H1 (cell line): ENCODE data around the gene MBP. TPM values are rescaled to one million over a fixed set of nuclear protein-coding genes. Genes with fewer than 3 reads are reported as not detected.

Experiments used
- CTCF ChIA-PET: fragments of 300-600 bp; sonication (Branson Sonifier 250); formaldehyde crosslinking; loops from one replicate; lab custom pipeline; 2021; ENCODE audit not compliant: partially characterized antibody; lab: Charles Lee
- POLR2A ChIA-PET: fragments of 300-600 bp; sonication (Branson Sonifier 250); formaldehyde crosslinking; loops from one replicate; lab custom pipeline; 2021; ENCODE audit warnings: inconsistent platforms; ENCODE audit not compliant: partially characterized antibody; lab: Charles Lee
- DNase-seq, 2 experiments: peaks; one replicate each; pipeline versions ENCODE4 v3.0.0 to v3.0.0-alpha.2; 2010 to 2022; ENCODE audit warnings: low spot score in 2 of 2, low read depth in 1 of 2, mixed read lengths in 1 of 2
- FAIRE-seq: peaks from 2 replicates; lab custom pipeline; 2011; peaks lifted over from hg19 to GRCh38; lab: Jason Lieb, UNC
- H2AFZ ChIP-seq: 2 replicates; pipeline ENCODE4 v1.8.1; 2012; ENCODE audit warnings: low read length, inconsistent platforms
- H2AK5ac ChIP-seq: 2 replicates; pipeline ENCODE4 v1.6.1; 2013; ENCODE audit warnings: low read depth, low read length
- H2BK120ac ChIP-seq: replicated peaks from 2 replicates; pipeline ENCODE3; 2013; ENCODE audit warnings: low read depth, low read length, inconsistent platforms
- H2BK12ac ChIP-seq: 2 replicates; pipeline ENCODE4 v1.6.1; 2013; ENCODE audit warnings: low read depth, low read length
- H2BK15ac ChIP-seq: 2 replicates; pipeline ENCODE4 v1.6.1; 2013; ENCODE audit warnings: low read length
- H2BK20ac ChIP-seq: 2 replicates; pipeline ENCODE4 v1.6.1; 2013; ENCODE audit warnings: low read length
- H2BK5ac ChIP-seq: 2 replicates; pipeline ENCODE4 v1.6.1; 2013; ENCODE audit warnings: low read depth, low read length
- H3K14ac ChIP-seq: 2 replicates; pipeline ENCODE4 v1.6.1; 2013; ENCODE audit warnings: inconsistent platforms; ENCODE audit not compliant: insufficient read length
- H3K18ac ChIP-seq: 2 replicates; pipeline ENCODE4 v1.6.1; 2013; ENCODE audit warnings: low read length; ENCODE audit errors: extremely low read depth
- H3K23ac ChIP-seq: 2 replicates; pipeline ENCODE4 v1.6.1; 2013; ENCODE audit warnings: inconsistent platforms; ENCODE audit not compliant: insufficient read length
- H3K23me2 ChIP-seq: 2 replicates; pipeline ENCODE4 v1.6.1; 2013; ENCODE audit warnings: low read depth, low read length
- H3K27ac ChIP-seq: 2 replicates; pipeline ENCODE4 v1.6.1; 2011; ENCODE audit warnings: low read depth, low read length, inconsistent platforms
- H3K27me3 ChIP-seq, 4 experiments: replicated peaks in 1 of 4; 1 replicate in 1 of 4; 2 replicates in 3 of 4; pipeline versions ENCODE4 v1.6.1 to v1.8.1; 2011 to 2013; ENCODE audit warnings: low read length in 3 of 4, mild to moderate bottlenecking in 3 of 4, inconsistent platforms in 2 of 4, mixed read lengths in 2 of 4, moderate library complexity in 1 of 4; ENCODE audit not compliant: control insufficient read depth in 3 of 4, insufficient read depth in 3 of 4; ENCODE audit errors: extremely low read depth in 1 of 4
- H3K36me3 ChIP-seq, 4 experiments: 2 replicates each; pipeline versions ENCODE4 v1.6.1 to v1.8.1; 2011 to 2013; ENCODE audit warnings: mild to moderate bottlenecking in 4 of 4, low read length in 3 of 4, moderate library complexity in 2 of 4, control low read depth in 1 of 4, inconsistent platforms in 1 of 4; ENCODE audit not compliant: insufficient read depth in 4 of 4, control insufficient read depth in 2 of 4
- H3K4ac ChIP-seq: replicated peaks from 2 replicates; pipeline ENCODE3; 2013; ENCODE audit warnings: low read length, low read depth, mixed read lengths, inconsistent platforms; ENCODE audit not compliant: insufficient read length
- H3K4me1 ChIP-seq, 4 experiments: replicated peaks in 1 of 4; 1 replicate in 1 of 4; 2 replicates in 3 of 4; pipeline versions ENCODE4 v1.6.1 to v1.8.1; 2011 to 2013; ENCODE audit warnings: low read length in 3 of 4, inconsistent platforms in 2 of 4, mixed read lengths in 1 of 4; ENCODE audit not compliant: insufficient read depth in 4 of 4, control insufficient read depth in 3 of 4
- H3K4me2 ChIP-seq, 2 experiments: 2 replicates each; pipeline versions ENCODE4 v1.6.1 to v1.8.1; 2011 to 2013; ENCODE audit warnings: low read depth in 2 of 2, low read length in 2 of 2, control low read depth in 1 of 2, inconsistent platforms in 1 of 2, mild to moderate bottlenecking in 1 of 2; ENCODE audit not compliant: insufficient read depth in 1 of 2
- H3K4me3 ChIP-seq, 4 experiments: fragments of 200-600, 300-600 bp in 1 of 4; sonication (generic), shearing (Covaris generic), sonication (Bioruptor Twin) in 1 of 4; 2 replicates each; pipeline versions ENCODE4 v1.5.1 to v1.8.1; 2011 to 2016; ENCODE audit warnings: low read length in 4 of 4, low read depth in 3 of 4, control low read depth in 2 of 4, inconsistent platforms in 2 of 4, mild to moderate bottlenecking in 2 of 4, mixed read lengths in 1 of 4, moderate library complexity in 1 of 4; ENCODE audit not compliant: insufficient read depth in 2 of 4; ENCODE audit errors: extremely low read depth in 1 of 4
- H3K56ac ChIP-seq: replicated peaks from 2 replicates; pipeline ENCODE3; 2013; ENCODE audit warnings: low read depth, mild to moderate bottlenecking, mixed read lengths, low read length, inconsistent platforms; ENCODE audit not compliant: insufficient read length
- H3K79me1 ChIP-seq: 2 replicates; pipeline ENCODE4 v1.6.1; 2013; ENCODE audit warnings: low read depth, low read length, control low read depth
- H3K79me2 ChIP-seq, 2 experiments: 2 replicates each; pipeline versions ENCODE4 v1.6.1 to v1.8.1; 2012 to 2013; ENCODE audit warnings: low read length in 2 of 2, mild to moderate bottlenecking in 2 of 2, inconsistent platforms in 1 of 2; ENCODE audit not compliant: insufficient read depth in 2 of 2, control insufficient read depth in 1 of 2
- H3K9ac ChIP-seq, 4 experiments: replicated peaks in 1 of 4; 1 replicate in 1 of 4; 2 replicates in 3 of 4; pipeline versions ENCODE4 v1.6.1 to v1.8.1; 2011 to 2013; ENCODE audit warnings: low read depth in 3 of 4, low read length in 3 of 4, control low read depth in 2 of 4, mild to moderate bottlenecking in 2 of 4, moderate library complexity in 2 of 4, inconsistent platforms in 1 of 4; ENCODE audit errors: extremely low read depth in 1 of 4
- H3K9me3 ChIP-seq, 2 experiments: 2 replicates each; pipeline versions ENCODE4 v1.6.1 to v1.8.1; 2012 to 2013; ENCODE audit warnings: mild to moderate bottlenecking in 2 of 2, moderate library complexity in 2 of 2, control low read depth in 1 of 2, inconsistent platforms in 1 of 2, low read depth in 1 of 2, low read length in 1 of 2, mixed read lengths in 1 of 2; ENCODE audit not compliant: insufficient read depth in 2 of 2
- H4K20me1 ChIP-seq, 2 experiments: replicated peaks in 1 of 2; 2 replicates each; pipeline versions ENCODE3 to v1.8.1; 2011 to 2013; ENCODE audit warnings: inconsistent platforms in 2 of 2, low read length in 2 of 2, mild to moderate bottlenecking in 1 of 2; ENCODE audit not compliant: insufficient read depth in 2 of 2, control insufficient read depth in 1 of 2
- H4K5ac ChIP-seq: 2 replicates; pipeline ENCODE4 v1.6.1; 2013; ENCODE audit warnings: low read length, low read depth, mixed read lengths, inconsistent platforms; ENCODE audit not compliant: insufficient read length
- H4K8ac ChIP-seq: 2 replicates; pipeline ENCODE4 v1.8.0; 2013; ENCODE audit warnings: mild to moderate bottlenecking, moderate library complexity, low read length, inconsistent platforms; ENCODE audit not compliant: insufficient read depth; ENCODE audit errors: extremely low read depth
- H4K91ac ChIP-seq: replicated peaks from 2 replicates; pipeline ENCODE3; 2013; ENCODE audit warnings: low read length, mixed read lengths, inconsistent platforms; ENCODE audit not compliant: insufficient read length
- BACH1 ChIP-seq: IDR thresholded peaks from 2 replicates; pipeline ENCODE4 v1.6.1; 2012; ENCODE audit warnings: low read length, improper control_type of control experiment
- BRCA1 ChIP-seq: IDR thresholded peaks from 2 replicates; pipeline ENCODE4 v1.6.1; 2012; ENCODE audit warnings: low read depth, low read length, improper control_type of control experiment
- WGBS, 2 experiments: shearing (Covaris generic) in 1 of 2; methylation state at CpG; one replicate each; pipeline versions ENCODE4 v1.1.6 to v1.1.7; 2013 to 2015; ENCODE audit warnings: low lambda C conversion rate in 2 of 2, mixed read lengths in 2 of 2, inconsistent platforms in 1 of 2, low coverage in 1 of 2, missing lambda C conversion rate in 1 of 2; ENCODE audit not compliant: insufficient replicate concordance in 2 of 2, insufficient coverage in 1 of 2, insufficient read length in 1 of 2; ENCODE audit errors: extremely low coverage in 1 of 2, missing lambda C conversion rate in 1 of 2; 5-methylcytosine and 5-hydroxymethylcytosine counted together
- polyA plus RNA-seq, 7 experiments: library from polyadenylated mRNA; depleted of rRNA in 3 of 7; stranded (reverse) in 5 of 7; unstranded in 2 of 7; fragments of >200 nt in 5 of 7; fragments of 200-250 nt in 2 of 7; gene quantifications; 1 replicate in 5 of 7; 2 replicates in 1 of 7; 4 replicates in 1 of 7; pipeline versions ENCODE4 v1.2.1 to v1.2.3, GENCODE V29; 2011 to 2013; ENCODE audit warnings: missing spikeins in 2 of 7, mixed read lengths in 2 of 7
- total RNA-seq: library from RNA; stranded (reverse); fragmentation: NEBNext Ultra II Directional; extraction: Animal tissue kit (Norgen Biotek cat#: 25700); gene quantifications from 2 replicates; pipeline ENCODE4 v1.2.1, GENCODE V29; 2021

The MBP gene
- total and polyA plus RNA-seq, 2 of the 8 experiments (the other 6 are each of a cell fraction or from before 2014, with no cell fraction given) = 7.7 to 19.2 TPM

DNA sequence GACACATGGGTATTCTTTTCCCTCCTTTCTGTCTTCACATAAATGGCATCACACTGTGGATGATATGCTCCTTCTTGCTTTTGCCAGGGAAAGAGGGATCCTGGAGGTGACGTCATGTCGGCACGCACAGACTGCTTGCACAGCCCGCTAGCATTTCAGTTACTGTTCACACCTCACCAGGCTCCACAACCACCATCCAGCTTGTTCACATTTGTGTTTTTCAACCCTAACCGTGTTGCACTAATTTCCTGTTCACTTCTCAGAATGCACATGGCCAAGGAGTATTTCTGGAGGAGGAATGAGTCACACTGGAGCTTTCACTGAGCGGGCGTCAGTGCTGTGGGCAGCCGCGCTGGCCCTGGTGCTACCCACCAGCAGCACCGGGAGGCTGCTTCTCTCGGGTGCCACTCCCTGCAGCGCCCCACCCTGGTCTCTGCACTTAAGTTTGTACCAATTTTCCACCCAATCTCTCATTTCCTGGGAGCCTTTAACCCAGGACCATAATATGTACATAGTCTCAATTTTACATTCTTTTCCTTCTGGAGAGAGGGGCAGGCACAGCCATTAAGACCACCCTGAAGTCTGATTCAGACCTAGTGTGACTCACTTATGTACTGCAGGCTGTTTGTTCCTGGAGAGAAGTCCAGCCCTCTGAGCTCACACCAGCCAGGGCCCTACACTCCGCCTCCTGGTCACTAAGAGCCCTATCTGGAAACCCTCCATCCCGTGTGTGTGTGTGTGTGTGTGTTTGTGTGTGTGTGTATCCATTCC is 65.1 kb downstream of the MBP start:
- Histone ChIP-seq H4K20me1 (no peaks in the 10 kb centered on the region), H3K36me3 (no peaks in the 10 kb centered on the region), H2AFZ (no peak overlapping the region), H4K5ac (no peak overlapping the region), H3K9me3 (no peaks in the 10 kb centered on the region), H3K4me2 (no peak overlapping the region), H4K91ac (no peak overlapping the region), H3K27ac (no peak overlapping the region), H3K4me1 (peaks cover 0 to 6% (median 2%) of the 10 kb centered on the region in 4 experiments; a peak in 4 of 7 replicates), H2BK20ac (0 out of 2 replicates have a peak overlapping the region, but pooled peaks have one; percentile 35), H2BK15ac (no peak overlapping the region), H2BK120ac (no peak overlapping the region), H3K23ac (no peak overlapping the region), H3K9ac (no peak overlapping the region; a peak in 1 of 7 replicates), H3K27me3 (no peaks in the 10 kb centered on the region), H3K79me2 (no peaks in the 10 kb centered on the region), H3K4ac (no peak overlapping the region), H2BK5ac (no peak overlapping the region; the same call in 1 of the 2 replicates), H2BK12ac (no peak overlapping the region), H3K18ac (no peak overlapping the region), H2AK5ac (no peak overlapping the region), H3K23me2 (no peaks in the 10 kb centered on the region), H3K79me1 (no peaks in the 10 kb centered on the region; the same call in 1 of the 2 replicates), H3K14ac (no peak overlapping the region), H3K4me3 (no peak overlapping the region), H4K8ac (no peak overlapping the region), H3K56ac (no peak overlapping the region)
- TF ChIP-seq BACH1 (no peak), BRCA1 (no peak)
- CTCF ChIA-PET = interaction anchor here (0.7 to 2.3 kb wide), 7 partner anchors 9 to 664 kb away, joined by 3 to 6 read pairs (median 3); no protein-coding TSS in a partner anchor
- no peak for DNase-seq
- WGBS, 2 experiments = 95% methylated on average over 14 of the region's 14 CpGs; no CpG with 5 or more reads in 1 of the 2 experiments
- POLR2A ChIA-PET = no interaction called here
- no peak for FAIRE-seq
